HFFc6 (cell line): ENCODE results near the gene INSIG1. TPM values are rescaled to one million over a fixed set of nuclear protein-coding genes. Genes with fewer than 3 reads are reported as not detected.

Experiments used
- DNase-seq: peaks from one replicate; pipeline ENCODE4 v3.0.0-alpha.2; 2018
- H3K27ac Mint-ChIP-seq: 2 replicates; pipeline ENCODE4 v1.8.0; 2020; ENCODE audit warnings: mild to moderate bottlenecking, mixed read lengths
- H3K27me3 Mint-ChIP-seq: 2 replicates; pipeline ENCODE4 v1.8.0; 2021; ENCODE audit warnings: mild to moderate bottlenecking, moderate library complexity, mixed read lengths; ENCODE audit not compliant: insufficient read depth
- H3K36me3 Mint-ChIP-seq: 2 replicates; pipeline ENCODE4 v1.8.0; 2021; ENCODE audit warnings: low read depth, mixed read lengths
- H3K4me1 Mint-ChIP-seq: 2 replicates; pipeline ENCODE4 v1.8.0; 2020; ENCODE audit warnings: low read depth, mixed read lengths
- H3K4me3 Mint-ChIP-seq: 2 replicates; pipeline ENCODE4 v1.8.0; 2020; ENCODE audit warnings: mild to moderate bottlenecking, moderate library complexity, mixed read lengths
- H3K9me3 Mint-ChIP-seq: 2 replicates; pipeline ENCODE4 v1.8.0; 2020; ENCODE audit warnings: mild to moderate bottlenecking, mixed read lengths
- CTCF ChIP-seq: fragments of 200-600 bp; sonication (generic); IDR thresholded peaks from 2 replicates; pipeline ENCODE4 v1.5.0; 2021; ENCODE audit warnings: antibody characterized with exemption, mild to moderate bottlenecking
- total RNA-seq, 6 experiments: library from RNA; stranded (reverse); fragmentation: NEBNext Ultra II Directional; extraction: Animal tissue kit (Norgen Biotek cat#: 25700); gene quantifications; 2 replicates in 1 of 6; 3 replicates in 5 of 6; pipeline ENCODE4 v1.2.3, GENCODE V29; 2021

Gene INSIG1
- total RNA-seq, 6 experiments from 2014 or later = 7.1 to 11.0 (median 9.9) TPM

GRCh38 chr7:155312633-155313032 lies 15.0 kb downstream of the INSIG1 start:
- no peak overlapping the region for H3K4me3 Mint-ChIP-seq
- H3K27me3 Mint-ChIP-seq = peaks cover 6% of the 10 kb centered on the region
- no peak for DNase-seq
- no peaks in the 10 kb centered on the region for H3K4me1 Mint-ChIP-seq
- H3K27ac Mint-ChIP-seq = no peak overlapping the region
- H3K9me3 Mint-ChIP-seq = no peaks in the 10 kb centered on the region
- TF ChIP-seq CTCF = no peak
- peaks cover 7% of the 10 kb centered on the region; the same call in 1 of the 2 replicates for H3K36me3 Mint-ChIP-seq

- no peak overlapping the region for H3K4me3 Mint-ChIP-seq
- H3K9me3 Mint-ChIP-seq = no peaks in the 10 kb centered on the region
- H3K36me3 Mint-ChIP-seq = peaks cover 7% of the 10 kb centered on the region; the same call in 1 of the 2 replicates
- H3K27ac Mint-ChIP-seq = no peak overlapping the region
- H3K27me3 Mint-ChIP-seq = peaks cover 6% of the 10 kb centered on the region
- no peaks in the 10 kb centered on the region for H3K4me1 Mint-ChIP-seq
- TF ChIP-seq CTCF = no peak
- DNase-seq = no peak
Measured at GRCh38 chr7:155313096-155313495, 15.4 kb downstream of the INSIG1 start.

GRCh38 chr7:155315977-155316376 lies 18.3 kb downstream of the INSIG1 start:
- Mint-ChIP-seq H3K27me3 (peaks cover 6% of the 10 kb centered on the region), H3K4me3 (no peak overlapping the region), H3K9me3 (no peaks in the 10 kb centered on the region), H3K4me1 (no peaks in the 10 kb centered on the region), H3K27ac (no peak overlapping the region), H3K36me3 (no peaks in the 10 kb centered on the region)
- TF ChIP-seq CTCF = no peak
- no peak for DNase-seq

GRCh38 chr7:155316427-155317113 lies 18.9 kb downstream of the INSIG1 start:
- H3K4me1 Mint-ChIP-seq = no peaks in the 10 kb centered on the region
- no peak for TF ChIP-seq CTCF
- no peak overlapping the region for H3K27ac Mint-ChIP-seq
- peaks cover 6% of the 10 kb centered on the region for H3K27me3 Mint-ChIP-seq
- no peak overlapping the region for H3K4me3 Mint-ChIP-seq
- no peak for DNase-seq
- H3K36me3 Mint-ChIP-seq = no peaks in the 10 kb centered on the region
- no peaks in the 10 kb centered on the region for H3K9me3 Mint-ChIP-seq

GRCh38 chr7:155317114-155317434 lies 19.4 kb downstream of the INSIG1 start:
- DNase-seq = no peak
- Mint-ChIP-seq H3K4me3 (no peak overlapping the region), H3K9me3 (no peaks in the 10 kb centered on the region), H3K4me1 (no peaks in the 10 kb centered on the region), H3K36me3 (no peaks in the 10 kb centered on the region), H3K27me3 (peaks cover 6% of the 10 kb centered on the region), H3K27ac (no peak overlapping the region)
- no peak for TF ChIP-seq CTCF

GRCh38 chr7:155318245-155318644 lies 20.6 kb downstream of the INSIG1 start:
- Mint-ChIP-seq H3K36me3 (no peaks in the 10 kb centered on the region; the same call in 1 of the 2 replicates), H3K9me3 (peaks cover 2% of the 10 kb centered on the region), H3K4me1 (peaks cover 3% of the 10 kb centered on the region; the same call in 1 of the 2 replicates), H3K27me3 (peaks cover 6% of the 10 kb centered on the region), H3K27ac (no peak overlapping the region), H3K4me3 (no peak overlapping the region)
- TF ChIP-seq CTCF = no peak
- no peak for DNase-seq
